Testis (tissue), 2 donors: ENCODE data around the gene ENKD1.

ENCODE experiments used
- CTCF ChIP-seq, 3 experiments: fragments of 450-650 bp in 2 of 3; fragments of 200-600 bp in 1 of 3; sonication (generic) in 1 of 3; IDR thresholded peaks; one replicate each; pipeline ENCODE4 v1.5.1; 2016 to 2019; ENCODE audit warnings: antibody characterized with exemption in 3 of 3, mild to moderate bottlenecking in 2 of 3, moderate library complexity in 1 of 3
- POLR2A ChIP-seq: fragments of 450-650 bp; IDR thresholded peaks from one replicate; pipeline ENCODE4 v1.6.1; 2017; ENCODE audit warnings: antibody characterized with exemption, mild to moderate bottlenecking, moderate library complexity

GRCh38 chr16:67702130-67702529 lies 35.6 kb upstream of the ENKD1 start:
- TF ChIP-seq POLR2A (no peak), CTCF (IDR thresholded peaks at IDR 0.05) (no peak)
